Measurements from ENCODE around the gene CILP2. TPM values are rescaled to one million over a fixed set of nuclear protein-coding genes. Genes with fewer than 3 reads are reported as not detected.

The CILP2 gene
- total RNA-seq, 1 donor from 2014 or later: 0.23 TPM

- no peaks in the 10 kb centered on the region for H3K9me3 Mint-ChIP-seq (ENCODE audit: unreplicated experiment)
- peaks cover 39% of the 10 kb centered on the region for H3K36me3 Mint-ChIP-seq (ENCODE audit: low read depth, unreplicated experiment)
- H3K27ac Mint-ChIP-seq (ENCODE audit: unreplicated experiment): no peak overlapping the region
- H3K4me3 Mint-ChIP-seq (ENCODE audit: unreplicated experiment): no peak overlapping the region
- no peak for TF ChIP-seq CTCF (IDR thresholded peaks at IDR 0.05; ENCODE audit: unreplicated experiment)
- H3K27me3 Mint-ChIP-seq (ENCODE audit: unreplicated experiment): peaks cover 27% of the 10 kb centered on the region
- H3K4me1 Mint-ChIP-seq (ENCODE audit: unreplicated experiment): no peaks in the 10 kb centered on the region
- no peak for DNase-seq (ENCODE audit: low spot score)
Measured at GRCh38 chr19:19498255-19498991, 39.6 kb upstream of the CILP2 start.

- Mint-ChIP-seq H3K9me3 (ENCODE audit: unreplicated experiment) (no peaks in the 10 kb centered on the region), H3K4me3 (ENCODE audit: unreplicated experiment) (no peak overlapping the region), H3K36me3 (ENCODE audit: low read depth, unreplicated experiment) (peaks cover 44% of the 10 kb centered on the region), H3K27ac (ENCODE audit: unreplicated experiment) (no peak overlapping the region), H3K27me3 (ENCODE audit: unreplicated experiment) (peaks cover 25% of the 10 kb centered on the region), H3K4me1 (ENCODE audit: unreplicated experiment) (no peaks in the 10 kb centered on the region)
- DNase-seq (ENCODE audit: low spot score): no peak
- TF ChIP-seq CTCF (IDR thresholded peaks at IDR 0.05; ENCODE audit: unreplicated experiment): no peak
Measured at GRCh38 chr19:19499272-19499995, 38.6 kb upstream of the CILP2 start.

DNA sequence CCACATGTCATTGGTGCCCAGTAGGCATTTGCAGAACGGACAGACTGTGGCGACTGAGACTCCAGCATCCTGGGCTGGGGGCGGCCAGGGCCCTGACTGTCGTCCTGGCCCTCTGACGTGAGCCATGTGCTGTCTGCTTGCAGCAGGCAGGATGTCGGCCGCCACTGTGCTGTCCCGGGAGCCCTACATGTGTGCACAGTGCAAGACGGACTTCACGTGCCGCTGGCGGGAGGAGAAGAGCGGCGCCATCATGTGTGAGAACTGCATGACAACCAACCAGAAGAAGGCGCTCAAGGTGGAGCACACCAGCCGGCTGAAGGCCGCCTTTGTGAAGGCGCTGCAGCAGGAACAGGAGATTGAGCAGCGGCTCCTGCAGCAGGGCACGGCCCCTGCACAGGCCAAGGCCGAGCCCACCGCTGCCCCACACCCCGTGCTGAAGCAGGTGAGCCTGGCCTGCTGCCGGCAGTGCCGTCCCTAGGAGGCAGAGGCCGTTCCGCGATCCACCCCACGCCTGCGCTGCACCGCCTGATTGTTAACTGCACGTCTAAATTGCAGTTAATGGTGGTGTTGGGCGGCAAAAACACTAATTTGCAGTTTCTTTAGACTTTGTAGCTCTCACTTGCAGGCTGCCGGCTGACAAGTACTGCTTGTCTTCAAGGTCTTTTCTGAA is 37.0 kb upstream of the CILP2 start:
- no peaks in the 10 kb centered on the region for H3K9me3 Mint-ChIP-seq (ENCODE audit: unreplicated experiment)
- H3K27ac Mint-ChIP-seq (ENCODE audit: unreplicated experiment): no peak overlapping the region
- no peak for DNase-seq (ENCODE audit: low spot score)
- no peak for TF ChIP-seq CTCF (IDR thresholded peaks at IDR 0.05; ENCODE audit: unreplicated experiment)
- H3K4me1 Mint-ChIP-seq (ENCODE audit: unreplicated experiment): no peaks in the 10 kb centered on the region
- H3K36me3 Mint-ChIP-seq (ENCODE audit: low read depth, unreplicated experiment): peaks cover 34% of the 10 kb centered on the region
- peaks cover 22% of the 10 kb centered on the region for H3K27me3 Mint-ChIP-seq (ENCODE audit: unreplicated experiment)
- H3K4me3 Mint-ChIP-seq (ENCODE audit: unreplicated experiment): no peak overlapping the region

GRCh38 chr19:19501798-19502197 is 36.3 kb upstream of the CILP2 start:
- H3K4me1 Mint-ChIP-seq (ENCODE audit: unreplicated experiment): no peaks in the 10 kb centered on the region

More at GRCh38 chr19:19501798-19502197, 36.3 kb upstream of the CILP2 start:
- no peak for TF ChIP-seq CTCF (IDR thresholded peaks at IDR 0.05; ENCODE audit: unreplicated experiment)
- no peak overlapping the region for H3K4me3 Mint-ChIP-seq (ENCODE audit: unreplicated experiment)
- H3K9me3 Mint-ChIP-seq (ENCODE audit: unreplicated experiment): no peaks in the 10 kb centered on the region
- DNase-seq (ENCODE audit: low spot score): no peak
- H3K27ac Mint-ChIP-seq (ENCODE audit: unreplicated experiment): no peak overlapping the region
- H3K27me3 Mint-ChIP-seq (ENCODE audit: unreplicated experiment): peaks cover 22% of the 10 kb centered on the region
- peaks cover 36% of the 10 kb centered on the region for H3K36me3 Mint-ChIP-seq (ENCODE audit: low read depth, unreplicated experiment)

Measured in endothelial cell (in vitro differentiated cells).